AG09309 (cell line): ENCODE measurements around the gene MROH2A.

Source experiments
- DNase-seq: peaks from one replicate; pipeline ENCODE4 v3.0.0-alpha.2; 2010; ENCODE audit warnings: low read depth
- H3K4me3 ChIP-seq: 2 replicates; pipeline ENCODE4 v1.5.1; 2011; ENCODE audit warnings: mild to moderate bottlenecking, low read depth, low read length, moderate library complexity; ENCODE audit not compliant: control insufficient read depth
- TF ChIP-seq, protein P1 (sequence below): IDR thresholded peaks from 2 replicates; pipeline ENCODE4 v1.5.1; 2011; ENCODE audit warnings: mild to moderate bottlenecking, low read depth, low read length, inconsistent platforms; ENCODE audit not compliant: insufficient read depth, control insufficient read depth; ENCODE audit errors: missing control alignments

MROH2A gene

GRCh38 chr2:233815861-233816260 lies 37.7 kb downstream of the MROH2A start:
- DNase-seq: peak; percentile 18
- TF ChIP-seq, protein P1, sequence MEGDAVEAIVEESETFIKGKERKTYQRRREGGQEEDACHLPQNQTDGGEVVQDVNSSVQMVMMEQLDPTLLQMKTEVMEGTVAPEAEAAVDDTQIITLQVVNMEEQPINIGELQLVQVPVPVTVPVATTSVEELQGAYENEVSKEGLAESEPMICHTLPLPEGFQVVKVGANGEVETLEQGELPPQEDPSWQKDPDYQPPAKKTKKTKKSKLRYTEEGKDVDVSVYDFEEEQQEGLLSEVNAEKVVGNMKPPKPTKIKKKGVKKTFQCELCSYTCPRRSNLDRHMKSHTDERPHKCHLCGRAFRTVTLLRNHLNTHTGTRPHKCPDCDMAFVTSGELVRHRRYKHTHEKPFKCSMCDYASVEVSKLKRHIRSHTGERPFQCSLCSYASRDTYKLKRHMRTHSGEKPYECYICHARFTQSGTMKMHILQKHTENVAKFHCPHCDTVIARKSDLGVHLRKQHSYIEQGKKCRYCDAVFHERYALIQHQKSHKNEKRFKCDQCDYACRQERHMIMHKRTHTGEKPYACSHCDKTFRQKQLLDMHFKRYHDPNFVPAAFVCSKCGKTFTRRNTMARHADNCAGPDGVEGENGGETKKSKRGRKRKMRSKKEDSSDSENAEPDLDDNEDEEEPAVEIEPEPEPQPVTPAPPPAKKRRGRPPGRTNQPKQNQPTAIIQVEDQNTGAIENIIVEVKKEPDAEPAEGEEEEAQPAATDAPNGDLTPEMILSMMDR: no peak

GRCh38 chr2:233816334-233816733 lies 38.2 kb downstream of the MROH2A start:
- DNase-seq: no peak
- H3K4me3 ChIP-seq: no peak overlapping the region
- TF ChIP-seq, protein P1: no peak

More at GRCh38 chr2:233815861-233816260, 37.7 kb downstream of the MROH2A start:
- H3K4me3 ChIP-seq: no peak overlapping the region

GRCh38 chr2:233816771-233817170 lies 38.6 kb downstream of the MROH2A start:
- no peak for DNase-seq
- TF ChIP-seq, protein P1: no peak
- no peak overlapping the region for H3K4me3 ChIP-seq

DNA sequence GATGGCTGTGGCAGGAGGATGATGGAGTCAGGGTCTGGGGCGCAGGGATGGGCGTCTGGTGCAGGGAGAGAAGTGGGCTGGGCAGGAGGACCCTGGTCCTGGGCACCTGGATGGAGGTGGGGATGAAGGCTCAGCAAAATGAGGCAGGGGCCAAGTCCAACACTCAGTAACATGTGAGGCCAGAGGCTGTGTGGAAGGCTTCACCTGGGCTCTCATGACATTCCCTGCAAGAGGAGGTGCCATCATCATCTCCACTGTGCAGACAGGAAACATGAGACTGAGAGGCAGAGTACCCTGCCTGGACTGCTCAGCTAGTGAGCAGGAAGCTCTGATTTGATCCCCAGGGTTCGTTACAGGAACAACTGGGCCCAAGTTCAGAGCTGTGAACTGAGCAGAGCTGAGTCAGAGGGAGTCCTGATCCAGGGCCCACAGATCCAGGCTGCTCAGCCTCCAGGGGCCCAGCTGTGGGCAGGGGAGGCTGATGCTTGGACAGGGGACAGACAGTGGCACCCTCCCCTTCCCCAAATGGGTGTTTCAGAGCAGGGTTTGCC lies 39.3 kb downstream of the MROH2A start:
- H3K4me3 ChIP-seq: no peak overlapping the region
- TF ChIP-seq, protein P1: no peak
- DNase-seq: peak; percentile 21

GRCh38 chr2:233817995-233818638 lies 40.0 kb downstream of the MROH2A start:
- no peak for DNase-seq

DNA sequence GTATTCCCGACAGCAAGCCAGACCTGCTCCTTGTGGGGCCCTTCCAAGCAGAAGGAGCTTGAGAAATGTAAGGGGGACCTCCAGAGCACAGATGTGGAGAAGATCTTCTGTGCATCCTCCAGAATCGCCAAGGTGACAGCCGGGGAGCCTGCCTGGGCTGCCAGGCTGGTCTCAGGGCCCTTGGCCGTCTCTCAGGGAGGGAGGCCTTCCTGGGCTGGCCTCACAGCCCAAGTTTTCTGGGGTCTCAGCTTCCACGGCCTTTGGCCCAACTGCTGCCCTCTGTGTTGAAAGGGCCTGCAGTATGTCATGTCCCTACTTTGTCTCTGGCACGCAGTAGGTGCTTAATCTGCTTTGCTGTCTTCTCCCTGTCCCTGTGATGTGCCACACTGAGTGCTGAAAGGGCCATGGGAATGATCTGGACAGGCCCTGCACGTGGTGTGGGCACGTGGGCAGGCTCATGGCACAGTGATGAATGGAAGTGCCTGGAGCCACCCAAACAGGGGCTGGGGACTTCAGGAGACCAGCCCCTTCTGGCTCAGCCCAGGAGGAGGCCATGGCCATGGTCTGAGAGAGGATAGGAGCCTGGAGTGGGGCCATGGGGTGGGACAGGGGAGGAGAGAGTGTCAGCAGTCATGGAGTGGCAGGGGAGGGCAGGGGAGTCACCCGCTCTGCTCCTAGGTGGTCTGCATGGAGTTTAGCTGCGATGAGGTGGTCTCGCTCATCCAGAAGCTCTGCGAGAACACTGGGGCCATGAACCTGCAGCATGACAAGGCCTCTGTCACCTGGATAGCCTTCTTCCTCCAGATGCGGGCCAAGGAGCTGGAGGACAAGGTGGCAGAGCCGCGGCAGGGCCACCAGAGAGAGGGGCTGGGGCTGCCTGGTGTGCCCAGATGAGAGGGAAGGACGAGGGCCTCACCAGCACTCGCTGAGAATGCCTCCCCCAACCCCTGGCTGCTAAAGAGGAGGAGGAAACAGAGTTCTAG lies 40.8 kb downstream of the MROH2A start:
- H3K4me3 ChIP-seq: no peak overlapping the region
- TF ChIP-seq, protein P1: no peak
- DNase-seq: no peak

More at GRCh38 chr2:233817995-233818638, 40.0 kb downstream of the MROH2A start:
- no peak overlapping the region for H3K4me3 ChIP-seq
- TF ChIP-seq, protein P1: no peak
